Measurements from ENCODE around the gene DCN.
A peak's percentile ranks its signal among the peaks of the same experiment; 100 is the strongest.

Gene DCN

DNA sequence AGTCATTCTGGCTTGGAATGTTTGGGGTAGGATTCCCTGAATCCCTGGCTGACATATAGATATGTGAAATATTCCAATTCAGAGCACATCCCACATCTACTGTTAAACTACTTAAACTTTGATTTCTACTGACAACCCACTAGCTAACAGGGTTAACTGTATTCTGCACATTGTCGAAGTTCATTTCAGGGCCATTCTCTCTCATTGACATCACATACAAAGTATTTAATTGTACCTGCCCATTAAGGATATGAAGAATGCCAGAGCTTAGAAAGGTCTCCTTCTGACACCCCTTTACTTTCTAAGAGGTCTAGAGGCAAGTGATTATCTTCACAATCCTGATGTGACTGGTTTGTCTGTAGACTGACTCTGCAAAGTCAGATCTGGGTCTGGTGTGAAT lies 2.8 kb upstream of the DCN start:
- DNase-seq = peak; percentile 25

DNA sequence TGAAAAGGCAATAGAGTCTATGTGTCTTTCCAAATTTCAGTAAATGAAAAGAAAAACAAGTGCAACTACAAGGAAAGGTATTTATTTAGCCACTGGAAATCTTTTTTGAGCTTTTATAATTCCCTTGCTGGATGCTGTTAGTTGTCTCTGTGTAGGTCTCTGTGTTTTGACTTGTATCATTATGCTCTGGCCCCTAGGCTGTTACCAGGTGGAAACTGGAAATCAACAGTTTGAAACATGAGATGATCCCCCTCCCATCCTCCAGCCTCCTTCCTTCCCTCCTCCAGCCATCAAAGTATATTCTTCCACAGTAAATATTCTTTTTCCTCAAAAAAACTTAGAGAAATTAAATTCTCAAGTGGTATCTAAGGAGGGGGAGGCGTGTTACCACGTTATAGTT lies 934 bp upstream of the DCN start:
- DNase-seq = no peak

DNA sequence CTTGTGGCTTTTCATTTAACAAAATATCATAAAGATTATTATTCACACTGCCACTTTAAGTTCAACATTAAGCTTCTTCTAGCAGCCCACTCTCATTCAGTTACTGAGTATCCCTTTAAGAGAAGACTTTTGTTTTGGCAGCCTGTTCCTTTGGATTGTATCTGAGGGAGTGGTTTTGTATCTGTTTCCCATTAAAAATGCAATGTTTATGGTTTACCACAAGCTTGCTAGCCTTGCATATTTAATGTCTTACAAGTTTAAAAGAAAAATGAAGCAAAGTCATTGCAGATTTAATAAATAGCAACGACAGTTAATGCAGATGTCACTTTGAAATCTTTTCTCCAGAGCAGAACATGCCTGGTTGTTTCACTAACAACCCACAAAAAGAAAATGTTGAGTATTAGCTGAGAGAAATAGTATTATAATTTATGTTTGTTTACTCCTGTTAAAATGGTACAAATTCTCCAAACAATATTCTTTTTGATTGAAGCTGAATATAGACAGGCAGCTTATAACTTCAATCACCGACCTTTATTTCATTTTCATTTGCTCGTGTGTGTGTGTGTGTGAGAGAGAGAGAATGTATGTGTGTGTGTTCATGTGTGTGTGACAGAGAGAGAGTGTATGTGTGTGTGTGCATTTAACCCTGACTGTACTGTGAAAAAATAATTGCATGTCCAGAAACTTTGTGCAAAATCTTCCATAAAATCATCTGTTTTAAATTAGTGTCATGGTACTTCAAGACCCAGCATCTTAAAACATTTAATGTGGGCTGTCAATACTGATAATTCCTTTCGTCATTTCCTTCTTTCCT lies 1.8 kb downstream of the DCN start:
- peak; percentile 93 for DNase-seq

DNA sequence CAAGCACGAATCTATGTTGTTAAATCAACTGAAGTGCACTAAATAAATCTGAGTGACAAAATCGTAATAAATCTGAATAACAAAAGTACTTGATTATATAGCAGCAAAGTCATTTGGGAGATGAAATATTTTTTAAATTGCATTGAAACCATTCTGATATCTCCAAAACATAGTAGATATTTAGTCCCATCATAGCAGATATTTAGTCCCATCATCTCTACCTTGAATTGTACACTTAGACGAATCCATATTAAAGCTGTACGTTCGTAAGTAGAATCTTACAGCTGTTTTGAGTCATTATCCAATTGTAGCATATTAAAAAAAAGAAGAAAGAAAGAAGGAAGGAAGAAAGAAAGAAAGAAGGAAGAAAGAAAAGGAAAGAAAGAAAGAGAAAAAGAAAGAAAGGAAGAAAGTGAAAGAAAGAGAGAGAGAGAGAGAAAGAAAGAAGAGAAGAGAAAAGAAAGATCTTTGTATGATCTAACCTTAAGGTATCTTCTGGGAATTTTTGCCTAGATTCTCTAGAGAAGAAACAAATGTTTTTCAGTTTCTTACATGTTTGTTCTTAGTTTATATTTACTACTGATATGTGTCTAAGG lies 2.6 kb downstream of the DCN start:
- DNase-seq = peak; percentile 4

DNA sequence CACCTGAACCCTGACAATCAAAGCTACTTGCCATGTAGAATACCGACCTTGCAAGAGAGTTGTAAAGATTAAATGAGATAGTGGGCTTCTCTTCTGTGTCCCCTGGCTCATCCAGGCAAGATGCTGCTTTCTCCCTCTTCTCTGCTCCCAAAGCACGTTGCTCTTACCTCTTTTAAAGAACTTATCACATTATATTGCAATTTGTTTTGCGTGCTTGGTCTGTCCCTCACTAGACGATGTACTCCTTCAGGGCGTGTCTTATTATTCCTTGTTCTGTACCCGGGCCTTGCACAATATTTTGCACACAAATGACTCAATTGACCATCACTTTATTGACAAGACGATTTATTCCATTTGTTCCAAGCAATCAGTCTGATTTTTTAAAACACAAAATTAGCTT lies 3.3 kb downstream of the DCN start:
- DNase-seq = peak; percentile 25

DNA sequence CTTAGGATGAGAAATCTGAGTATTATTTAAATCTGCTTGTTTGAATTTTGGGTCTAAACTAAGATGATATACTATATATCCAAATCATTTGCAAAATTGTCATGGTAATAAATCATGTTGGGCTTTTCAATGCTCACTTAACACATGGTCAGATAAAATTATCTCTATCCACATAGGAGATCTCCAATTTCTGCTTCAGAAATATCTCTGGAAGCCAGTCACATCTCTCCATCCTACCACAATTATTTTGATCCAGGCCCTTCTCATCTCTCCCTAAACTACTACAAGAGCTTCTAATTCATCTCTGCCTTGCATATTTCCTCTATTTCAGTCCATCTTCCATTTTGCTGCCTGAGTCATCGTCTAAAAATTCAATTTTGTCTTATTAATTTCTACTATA lies 3.8 kb downstream of the DCN start:
- DNase-seq = peak; percentile 46

DNA sequence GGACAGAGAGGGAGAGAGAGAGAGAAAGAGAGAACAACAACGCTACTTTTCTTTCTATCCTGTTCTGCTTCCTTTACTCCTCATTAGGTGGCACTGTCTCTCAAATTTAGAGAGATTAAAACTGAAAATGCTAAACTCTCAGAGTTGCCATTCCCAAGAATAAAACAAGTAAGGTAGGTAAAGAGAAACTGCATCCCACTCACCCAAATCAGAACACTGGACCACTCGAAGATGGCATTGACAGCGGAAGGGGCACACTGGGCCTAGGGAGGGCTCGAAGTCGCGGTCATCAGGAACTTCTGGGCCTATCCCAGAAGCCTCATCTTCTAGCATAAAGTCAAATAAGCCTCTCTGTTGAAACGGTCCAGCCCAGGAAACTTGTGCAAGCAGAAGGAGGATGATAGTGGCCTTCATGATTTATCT lies 4.5 kb downstream of the DCN start:
- peak; percentile 62 for DNase-seq

DNA sequence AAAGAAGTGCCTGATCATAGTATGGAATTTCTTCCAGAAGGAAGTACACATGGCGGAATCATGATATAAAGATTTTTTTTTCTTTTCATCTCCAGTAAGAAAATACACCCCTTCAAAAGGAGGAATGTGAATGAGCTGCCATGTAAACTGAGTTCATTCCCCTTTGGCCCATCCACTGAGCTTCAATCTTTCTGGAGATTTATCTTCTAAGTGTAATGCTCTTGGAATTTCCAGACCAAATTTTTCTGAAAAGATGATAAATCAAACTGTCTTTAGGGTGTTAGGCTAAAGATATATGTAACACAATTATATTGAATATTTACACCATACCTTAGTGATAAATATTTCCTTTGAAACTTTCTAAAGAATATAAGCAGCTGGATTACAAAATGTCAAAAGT lies 5.2 kb downstream of the DCN start:
- peak; percentile 82 for DNase-seq

DNA sequence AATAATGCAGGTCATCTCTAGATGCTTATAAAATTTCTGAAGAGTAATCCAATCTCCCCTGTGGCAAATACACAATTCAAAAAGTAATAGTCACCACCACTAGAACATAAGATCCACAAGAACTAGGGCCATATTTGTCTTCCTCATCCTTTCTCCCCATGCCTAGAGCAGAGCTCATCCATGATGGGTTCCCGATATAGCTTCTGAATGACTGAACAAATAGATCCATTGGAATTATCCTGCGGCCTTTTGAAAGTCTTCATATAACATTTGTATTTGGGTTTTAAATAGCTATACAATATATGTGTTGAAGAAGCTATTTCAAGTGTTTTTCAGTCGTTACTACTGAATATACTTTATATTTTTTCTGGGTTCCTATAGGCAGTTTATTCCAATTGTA lies 5.7 kb downstream of the DCN start:
- no peak for DNase-seq

DNA sequence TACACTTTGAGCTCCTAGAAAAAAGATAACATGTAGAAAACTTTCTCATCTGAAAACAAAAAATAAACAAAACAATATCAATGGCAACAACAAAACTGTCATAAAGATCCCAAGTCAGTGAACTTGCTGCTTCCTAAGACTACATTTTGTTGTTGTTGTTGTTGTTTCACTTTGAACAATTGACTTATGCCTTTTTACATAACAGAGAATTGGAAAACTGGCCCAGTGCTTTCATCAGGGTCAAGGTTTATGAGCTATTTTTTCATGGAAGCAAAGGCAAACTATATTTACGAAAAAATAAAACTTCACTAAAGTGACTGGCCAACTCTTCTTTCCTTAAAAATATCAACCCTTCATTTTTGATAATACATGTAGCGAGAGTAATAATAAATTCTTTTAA lies 6.3 kb downstream of the DCN start:
- no peak for DNase-seq

DNA sequence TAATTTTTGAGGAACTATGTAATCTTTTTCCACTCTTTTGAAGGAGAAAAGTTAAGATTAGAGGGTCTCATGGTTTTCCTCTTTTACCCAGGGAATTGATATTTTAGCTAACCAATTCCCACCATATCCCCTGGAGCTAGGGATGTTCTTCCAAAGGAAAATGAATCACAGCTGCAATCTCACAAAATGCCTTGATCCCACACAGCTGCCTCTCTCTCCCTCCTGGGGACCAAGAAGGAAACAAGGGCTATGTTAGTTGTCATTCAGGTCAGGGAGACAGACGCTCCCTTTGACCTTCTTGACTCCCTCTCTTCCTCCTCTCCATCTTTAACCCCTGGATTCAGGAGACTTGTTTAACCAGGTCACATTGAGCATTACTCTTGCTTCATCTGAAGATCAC lies 9.5 kb downstream of the DCN start:
- no peak for DNase-seq

DNA sequence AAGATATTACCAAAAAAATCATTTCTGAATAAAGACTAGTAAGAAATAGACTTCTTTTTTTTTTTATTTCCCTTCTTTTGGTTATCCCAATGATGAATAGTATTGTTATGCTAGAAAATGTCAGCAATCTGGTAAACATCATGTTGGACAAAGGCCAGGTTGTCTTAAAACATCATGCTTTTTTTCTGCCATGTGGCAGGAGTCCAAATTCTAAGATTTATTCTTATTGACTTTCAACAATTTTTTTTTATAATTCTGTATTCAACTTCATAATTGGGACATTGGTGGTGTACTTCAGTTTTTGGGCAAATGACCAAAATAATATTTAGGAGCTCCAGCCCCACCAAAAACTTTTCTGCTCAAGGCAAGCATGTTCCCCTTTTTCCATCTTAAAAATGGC lies 10.5 kb downstream of the DCN start:
- peak; percentile 14 for DNase-seq

DNA sequence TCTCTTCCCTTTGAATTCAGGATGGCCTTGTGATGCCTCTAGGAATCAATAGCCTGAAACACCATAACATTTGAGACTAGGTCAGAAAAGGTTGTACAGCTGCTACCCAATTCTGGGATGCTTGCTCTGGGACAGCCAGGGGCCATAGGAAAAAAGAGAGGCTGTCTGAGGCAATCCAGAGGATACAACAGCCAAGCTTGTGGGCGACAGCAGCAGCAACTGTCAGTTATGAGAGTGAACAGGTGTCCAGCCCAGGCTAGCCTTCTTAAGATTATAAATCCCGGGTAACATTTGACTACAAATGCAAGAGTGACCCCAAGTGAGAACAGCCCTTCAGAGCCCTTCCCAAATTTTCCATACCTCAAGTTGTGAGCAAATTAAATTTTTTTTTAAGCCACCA lies 11.1 kb downstream of the DCN start:
- DNase-seq = no peak

DNA sequence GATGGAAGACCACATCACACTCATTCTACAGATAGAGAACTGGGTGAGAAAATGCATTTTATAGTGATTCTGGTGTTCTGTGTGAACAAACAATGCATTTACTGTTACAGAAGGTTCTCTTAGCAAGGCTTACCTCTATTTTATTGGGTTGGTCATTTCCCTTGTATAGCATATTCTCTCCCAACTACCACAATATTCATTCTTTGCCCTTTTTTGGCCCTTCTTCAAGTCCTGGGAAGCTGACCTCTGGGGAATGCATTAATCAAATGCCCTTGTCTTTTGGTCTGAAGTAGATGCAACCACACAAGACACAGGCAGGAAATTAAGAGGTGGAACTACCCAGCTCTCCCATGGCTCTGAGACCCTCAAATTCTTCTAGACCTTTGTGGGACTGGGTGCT lies 19.5 kb downstream of the DCN start:
- DNase-seq = no peak

DNA sequence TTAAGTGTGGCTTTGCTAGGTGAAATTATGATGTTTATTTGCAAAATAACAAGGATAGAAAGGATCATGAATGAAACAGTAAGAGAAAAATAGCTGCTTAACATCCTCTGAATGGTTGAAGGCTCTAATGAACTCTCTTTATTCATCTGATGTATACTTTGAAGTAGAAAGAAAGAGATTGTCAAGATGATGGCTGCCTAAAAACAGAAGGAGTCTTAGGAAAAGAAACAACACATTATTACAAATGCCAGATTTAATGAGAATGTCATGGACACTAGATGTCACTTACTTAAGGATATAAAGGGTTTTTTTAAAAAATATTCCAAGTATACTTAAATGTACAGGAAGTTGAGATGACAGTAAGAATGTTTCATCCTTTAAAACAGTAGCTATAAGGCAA lies 21.6 kb downstream of the DCN start:
- DNase-seq = no peak

DNA sequence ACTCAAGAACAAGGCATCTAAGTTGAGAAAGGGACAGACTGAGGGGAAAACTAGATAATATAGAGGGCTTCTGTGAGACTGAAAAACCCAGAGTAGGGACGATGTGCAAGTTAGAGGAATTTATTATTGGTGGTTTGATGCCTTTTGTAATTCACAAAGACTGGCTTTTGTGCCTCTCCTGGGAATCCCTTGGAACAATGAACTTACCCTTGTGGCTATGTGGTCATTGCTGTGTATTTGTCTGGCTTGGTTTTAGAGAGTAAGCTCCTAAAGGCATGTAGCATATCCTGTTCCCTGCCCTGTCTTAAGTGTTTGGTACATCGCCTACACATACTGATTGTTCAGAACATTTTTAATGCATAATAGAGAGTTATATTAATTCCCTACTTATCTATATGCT lies 26.6 kb downstream of the DCN start:
- no peak for DNase-seq

DNA sequence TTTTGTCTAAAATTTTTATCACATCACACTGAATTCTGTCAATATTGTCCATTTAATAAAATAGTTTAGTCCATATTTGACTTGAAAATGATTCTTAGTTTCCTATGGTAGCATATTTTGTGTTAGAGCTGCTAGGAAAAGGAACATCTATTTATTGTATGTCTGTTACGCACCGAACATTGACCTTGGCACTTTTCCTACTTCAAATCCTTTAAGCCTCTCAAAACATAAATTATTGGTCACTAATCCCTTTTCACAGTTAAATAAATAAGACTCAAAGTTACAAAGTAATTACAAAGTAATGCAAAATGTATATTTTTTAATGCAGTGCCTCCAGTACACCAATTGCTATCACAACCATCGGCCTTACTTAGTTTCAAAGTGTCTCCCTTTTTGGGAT lies 28.5 kb downstream of the DCN start:
- DNase-seq = no peak

DNA sequence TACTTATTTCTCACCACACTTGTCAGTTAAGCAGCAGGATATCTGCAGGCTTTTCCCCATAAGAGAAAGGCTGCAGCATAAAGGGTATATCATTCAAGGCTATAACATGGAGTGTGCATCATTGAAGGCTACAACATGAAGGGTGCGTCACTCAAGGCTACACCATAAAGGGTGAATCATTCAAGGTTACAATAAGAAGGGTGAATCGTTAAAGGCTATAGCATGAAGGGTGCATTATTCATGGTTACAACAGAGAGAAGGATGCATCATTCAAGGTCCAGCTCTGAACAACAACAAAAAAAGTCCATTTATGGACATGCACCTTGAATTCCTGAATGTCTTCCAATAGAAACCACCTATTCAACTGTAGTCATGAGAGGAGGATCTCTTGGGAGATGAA lies 38.6 kb downstream of the DCN start:
- peak; percentile 71 for DNase-seq

DNA sequence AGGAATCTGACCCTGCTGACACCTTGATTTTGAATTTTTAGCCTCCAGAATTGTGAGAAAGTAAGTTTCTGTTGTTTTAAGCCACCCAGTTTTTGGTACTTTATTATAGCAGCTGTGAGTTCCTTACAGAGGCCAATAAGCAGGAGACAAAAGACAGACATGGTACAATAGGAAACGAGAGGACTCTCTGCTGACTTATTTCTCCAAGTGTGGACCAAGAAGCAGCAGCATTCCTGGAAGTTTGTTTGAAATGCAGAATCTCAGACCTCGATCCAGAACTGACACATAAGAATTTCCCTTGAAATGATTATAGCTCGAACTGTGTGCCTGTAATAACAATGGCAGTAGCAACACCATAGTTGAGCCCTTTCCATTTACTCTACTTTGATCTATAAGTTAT lies 39.4 kb downstream of the DCN start:
- DNase-seq = no peak

DNA sequence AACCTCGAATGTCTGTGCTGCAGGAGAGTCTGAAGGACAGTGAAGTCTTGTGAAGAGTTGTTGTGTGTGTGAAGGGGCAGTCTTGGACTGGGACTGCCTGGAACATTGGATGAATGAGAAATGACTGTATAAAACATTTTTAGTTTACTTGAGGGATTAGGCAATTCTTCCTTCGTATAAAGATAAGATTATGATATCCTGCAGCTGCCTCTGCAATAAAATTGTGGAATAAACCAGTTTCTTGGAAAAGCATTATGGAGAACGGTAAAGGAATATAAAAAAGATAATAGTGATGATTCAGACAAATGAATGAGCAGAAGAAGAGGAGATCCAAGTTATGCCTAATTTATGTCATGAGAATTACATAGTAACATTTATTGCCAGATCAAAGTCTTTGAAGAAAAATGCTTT lies 40.4 kb downstream of the DCN start:
- peak; percentile 49 for DNase-seq

DNA sequence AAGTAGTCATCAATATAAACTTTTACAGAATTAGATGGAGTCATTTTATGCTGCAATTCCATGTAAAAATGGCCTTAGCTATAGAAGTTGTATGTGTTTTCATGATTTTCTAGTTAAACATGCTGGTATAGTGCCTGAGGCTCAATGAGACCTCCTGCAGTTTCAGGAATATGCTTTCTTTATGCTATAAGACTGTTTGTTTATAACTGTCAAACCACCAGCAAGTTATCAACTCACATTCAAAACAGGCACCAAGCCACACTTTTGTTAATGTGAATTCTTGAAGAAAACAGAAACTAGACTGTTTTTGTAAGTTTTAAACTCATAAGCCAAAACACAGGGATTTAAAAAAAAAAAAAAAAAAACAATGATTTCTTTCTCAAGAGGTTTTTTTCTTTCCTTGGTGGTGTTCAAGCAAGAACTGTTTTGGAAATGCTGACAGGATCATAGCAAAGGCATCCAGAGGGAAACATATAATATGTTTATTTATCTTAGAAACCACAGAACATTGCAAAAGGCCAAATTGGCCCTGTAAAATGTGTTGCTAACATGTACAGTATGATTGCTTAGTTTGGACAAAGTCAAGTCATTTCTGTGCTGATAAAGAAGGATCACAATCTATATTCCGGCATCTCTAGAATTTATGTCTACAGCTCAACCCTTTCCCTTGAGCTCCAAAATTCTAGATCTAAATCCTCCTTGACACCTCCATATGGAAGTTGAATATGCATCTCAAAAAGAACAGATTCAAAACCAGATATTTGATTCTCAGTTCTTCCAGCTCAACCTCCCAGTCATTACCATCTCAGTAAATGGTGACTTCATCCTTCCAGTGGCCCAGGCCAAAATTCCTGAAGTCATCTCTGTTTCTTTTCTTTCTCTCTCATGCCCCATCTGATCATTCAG lies 42.3 kb downstream of the DCN start:
- peak; percentile 90 for DNase-seq

DNA sequence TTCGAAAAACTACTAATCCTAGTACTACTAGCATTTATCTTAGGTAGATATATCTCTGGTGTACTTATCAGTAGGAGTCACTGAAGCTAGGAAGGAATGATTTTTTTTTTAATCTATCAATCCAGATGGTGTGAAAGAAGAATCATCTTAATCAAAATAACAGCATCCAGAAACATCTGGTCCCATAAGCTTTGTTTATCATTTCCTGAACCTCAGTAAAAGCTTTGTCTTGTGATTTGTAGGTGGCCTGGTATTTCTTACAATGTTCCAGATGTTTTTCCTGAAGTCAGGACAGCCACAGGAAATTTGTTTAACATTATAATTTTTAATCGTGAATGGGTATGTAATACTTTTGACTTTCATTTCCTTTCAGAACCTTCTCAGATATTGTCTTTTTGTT lies 43.3 kb downstream of the DCN start:
- peak; percentile 27 for DNase-seq

DNA sequence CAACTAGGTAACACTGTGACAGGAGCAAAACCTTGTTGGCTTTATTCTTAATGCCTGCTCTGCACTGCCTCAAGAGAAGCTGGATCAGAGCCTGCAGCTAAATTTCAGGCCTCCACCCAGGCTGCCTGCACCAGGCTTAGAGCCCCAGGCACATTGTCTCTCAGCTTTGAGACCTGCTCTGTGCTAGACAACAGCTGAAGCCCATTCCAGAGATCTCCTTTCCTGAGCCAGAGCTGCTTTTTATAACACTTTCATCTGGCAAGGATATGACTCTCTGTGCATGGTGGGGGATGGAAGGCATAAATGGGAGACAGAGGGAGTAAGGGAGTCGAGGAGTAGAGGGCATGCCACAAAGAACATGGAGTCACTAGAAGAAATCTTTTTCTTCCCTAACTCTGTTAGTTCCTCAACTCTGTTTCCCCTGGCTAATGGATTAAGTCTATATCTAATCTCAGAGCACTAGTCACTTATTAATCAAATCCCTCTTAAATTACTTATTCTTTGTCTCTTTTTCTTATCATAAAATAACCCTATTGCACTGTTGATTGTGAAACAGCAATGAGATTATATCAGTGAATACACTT lies 44.2 kb downstream of the DCN start:
- peak; percentile 46 for DNase-seq
